GM15510 (cell line): ENCODE data around the gene POLA1.

Experiments used
- POLR2A ChIP-seq: IDR thresholded peaks from 3 replicates; pipeline ENCODE4 v1.6.1; 2011; ENCODE audit warnings: borderline replicate concordance; ENCODE audit not compliant: insufficient read length; ENCODE audit errors: extremely low read depth

The POLA1 gene

GRCh38 chrX:25001808-25002660, 308.3 kb downstream of the POLA1 start:
- no peak for TF ChIP-seq POLR2A

GRCh38 chrX:25002661-25003020, 308.9 kb downstream of the POLA1 start:
- TF ChIP-seq POLR2A, result no peak

- TF ChIP-seq POLR2A, result no peak
Observed at GRCh38 chrX:25003066-25003849, 309.5 kb downstream of the POLA1 start.

- TF ChIP-seq POLR2A, result no peak
Observed at GRCh38 chrX:25004040-25004439, 310.3 kb downstream of the POLA1 start.

DNA sequence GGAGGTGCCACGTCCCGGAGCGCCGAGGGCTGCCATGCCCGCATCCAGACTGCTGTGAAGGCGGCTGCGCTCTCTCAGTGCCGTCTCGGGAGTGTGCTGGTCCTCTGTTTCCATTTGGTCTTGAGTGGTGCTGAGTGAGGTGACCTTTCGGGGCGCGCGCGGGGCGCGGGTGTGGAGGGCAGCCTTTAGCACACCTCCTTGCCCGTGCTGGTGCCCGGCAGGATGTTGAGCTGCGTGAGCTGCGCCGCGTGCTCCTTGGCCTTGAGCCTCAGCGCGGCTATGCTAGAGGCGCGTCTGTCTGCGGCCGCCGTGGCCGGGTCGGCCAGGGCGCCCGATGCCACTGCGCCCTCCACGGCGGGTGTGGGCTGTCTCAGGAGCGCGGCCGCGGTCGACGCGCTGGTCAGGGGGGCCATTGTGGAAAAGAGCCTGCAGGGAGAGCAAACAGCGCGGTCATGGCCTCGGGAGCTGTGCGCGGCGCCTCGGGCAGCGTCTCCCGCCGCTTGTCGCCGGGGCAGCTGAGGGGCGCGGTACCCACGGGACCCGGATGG, 310.8 kb downstream of the POLA1 start:
- TF ChIP-seq POLR2A, result no peak

DNA sequence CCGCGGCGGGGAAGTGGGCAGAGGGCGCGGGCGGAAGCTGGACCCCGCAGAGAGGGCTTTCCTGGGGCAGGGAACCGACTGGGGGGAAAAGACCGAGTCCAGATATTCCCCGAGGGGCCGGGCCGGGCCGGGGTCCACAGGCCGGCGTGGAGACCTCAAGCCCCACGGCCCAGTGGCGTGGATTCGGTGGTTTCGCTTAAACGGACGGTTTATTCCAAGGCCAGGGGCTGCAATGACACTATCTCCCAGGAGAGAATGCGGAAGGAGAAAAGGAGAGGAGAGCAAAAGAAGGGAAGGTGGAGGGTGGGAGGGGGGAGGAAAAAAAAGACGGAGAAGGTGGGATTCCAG, 311.3 kb downstream of the POLA1 start:
- no peak for TF ChIP-seq POLR2A

- TF ChIP-seq POLR2A, result no peak
Observed at GRCh38 chrX:25005382-25006185, 311.9 kb downstream of the POLA1 start.

GRCh38 chrX:25006586-25007058, 312.9 kb downstream of the POLA1 start:
- no peak for TF ChIP-seq POLR2A

- no peak for TF ChIP-seq POLR2A
Observed at GRCh38 chrX:25007059-25008053, 313.6 kb downstream of the POLA1 start.

GRCh38 chrX:25009407-25009806, 315.7 kb downstream of the POLA1 start:
- no peak for TF ChIP-seq POLR2A

- no peak for TF ChIP-seq POLR2A
Observed at GRCh38 chrX:25010784-25011588, 317.3 kb downstream of the POLA1 start.

- TF ChIP-seq POLR2A, result no peak
Observed at GRCh38 chrX:25011589-25012432, 318.1 kb downstream of the POLA1 start.
